HCT116 (cell line): ENCODE data around the gene RPS6KA2. TPM values are rescaled to one million over a fixed set of nuclear protein-coding genes. Genes with fewer than 3 reads are reported as not detected.

Experiments
- ATAC-seq: fragments of 200-7000 bp; cut with Tn5 transposase; 2 replicates; pipeline ENCODE4 v1.9.1; 2020; ENCODE audit warnings: mild to moderate bottlenecking, moderate library complexity
- BruUV-seq: library from RNA; stranded (reverse); fragments of 400-500 nt; replicated peaks from 2 replicates; lab custom pipeline; 2021; lab: Mats Ljungman, UMichigan
- CTCF ChIA-PET: fragments of 300-600 bp; sonication (Branson Sonifier 250); formaldehyde crosslinking; loops from one replicate; lab custom pipeline; 2021; ENCODE audit warnings: antibody characterized with exemption; lab: Charles Lee
- POLR2A ChIA-PET: fragments of 300-600, 350-600 bp; sonication (Branson Sonifier 250); formaldehyde crosslinking; loops from one replicate; lab custom pipeline; 2021; ENCODE audit warnings: antibody characterized with exemption; lab: Charles Lee
- RAD21 ChIA-PET, 2 experiments: fragments of 300-600 bp; sonication (Branson Sonifier 250); formaldehyde crosslinking; loops; one replicate each; lab custom pipeline; 2023; ENCODE audit warnings: low total read pairs in 2 of 2; ENCODE audit not compliant: uncharacterized antibody in 2 of 2, unreplicated experiment in 2 of 2, low non-redundant PET in 1 of 2; lab: Charles Lee
- DNase-seq: peaks from one replicate; pipeline ENCODE4 v3.0.0-alpha.2; 2010; ENCODE audit warnings: low read depth, low spot score
- H2AFZ ChIP-seq: fragments of 200-600 bp; shearing (Covaris generic), sonication (generic); 2 replicates; pipeline ENCODE4 v1.6.1; 2017; ENCODE audit warnings: low read depth, mixed run types, mixed read lengths, antibody characterized with exemption, low read length; ENCODE audit not compliant: poor library complexity, severe bottlenecking
- H3K27ac ChIP-seq: 2 replicates; pipeline ENCODE4 v1.5.1; 2012; ENCODE audit warnings: low read depth, low read length
- H3K27me3 ChIP-seq: fragments of 200-600 bp; sonication (generic); 2 replicates; pipeline ENCODE4 v1.6.1; 2016; ENCODE audit warnings: mixed run types, low read length, mixed read lengths; ENCODE audit not compliant: insufficient read depth
- H3K36me3 ChIP-seq, 2 experiments: fragments of 200-500 bp in 1 of 2; fragments of 200-600 bp in 1 of 2; sonication (Bioruptor generic) in 1 of 2; sonication (generic) in 1 of 2; 2 replicates each; pipeline versions ENCODE4 v1.5.1 to v1.6.1; 2014 to 2016; ENCODE audit warnings: low read length in 2 of 2, inconsistent platforms in 1 of 2, mixed read lengths in 1 of 2, mixed run types in 1 of 2; ENCODE audit not compliant: insufficient read depth in 2 of 2, control insufficient read depth in 1 of 2
- H3K4me1 ChIP-seq, 2 experiments: fragments of 200-600 bp in 1 of 2; sonication (generic) in 1 of 2; 2 replicates each; pipeline versions ENCODE4 v1.5.1 to v1.6.1; 2012 to 2017; ENCODE audit warnings: low read length in 2 of 2, inconsistent platforms in 1 of 2, mild to moderate bottlenecking in 1 of 2, mixed read lengths in 1 of 2, mixed run types in 1 of 2, moderate library complexity in 1 of 2; ENCODE audit not compliant: insufficient read depth in 2 of 2, control insufficient read depth in 1 of 2
- H3K4me2 ChIP-seq: fragments of 200-600 bp; sonication (generic); 2 replicates; pipeline ENCODE4 v1.6.1; 2017; ENCODE audit warnings: mixed run types, low read length, mixed read lengths
- H3K4me3 ChIP-seq, 2 experiments: fragments of 200-600 bp in 1 of 2; sonication (generic) in 1 of 2; replicated peaks in 1 of 2; 2 replicates each; pipeline ENCODE4 v1.5.1; 2011 to 2016; ENCODE audit warnings: low read length in 2 of 2, control low read depth in 1 of 2, low read depth in 1 of 2, mild to moderate bottlenecking in 1 of 2, mixed read lengths in 1 of 2, mixed run types in 1 of 2
- H3K79me2 ChIP-seq: fragments of 200-600 bp; sonication (generic); 2 replicates; pipeline ENCODE4 v1.6.1; 2017; ENCODE audit warnings: mild to moderate bottlenecking, mixed run types, low read length, moderate library complexity, mixed read lengths; ENCODE audit not compliant: insufficient read depth
- H3K9ac ChIP-seq: fragments of 200-600 bp; sonication (generic); 2 replicates; pipeline ENCODE4 v1.6.1; 2016; ENCODE audit warnings: low read length, mixed read lengths
- H3K9me2 ChIP-seq: fragments of 200-600 bp; sonication (generic), shearing (Covaris generic); 2 replicates; pipeline ENCODE4 v1.6.1; 2017; ENCODE audit warnings: mixed run types, mild to moderate bottlenecking, moderate library complexity; ENCODE audit not compliant: insufficient read depth
- H3K9me3 ChIP-seq, 2 experiments: fragments of 200-500 bp in 1 of 2; fragments of 200-600 bp in 1 of 2; sonication (Bioruptor generic) in 1 of 2; sonication (generic) in 1 of 2; 2 replicates each; pipeline ENCODE4 v1.6.1; 2014 to 2017; ENCODE audit warnings: low read length in 2 of 2, mixed read lengths in 2 of 2, inconsistent platforms in 1 of 2, low read depth in 1 of 2, mild to moderate bottlenecking in 1 of 2, mixed run types in 1 of 2, moderate library complexity in 1 of 2; ENCODE audit not compliant: control insufficient read depth in 1 of 2, insufficient read depth in 1 of 2
- H4K20me1 ChIP-seq: fragments of 200-600 bp; sonication (generic), shearing (Covaris generic); 2 replicates; pipeline ENCODE4 v1.6.1; 2017; ENCODE audit warnings: mixed run types, mild to moderate bottlenecking, moderate library complexity; ENCODE audit not compliant: insufficient read depth
- CBX3 ChIP-seq: IDR thresholded peaks from 2 replicates; pipeline ENCODE4 v1.6.1; 2012; ENCODE audit warnings: low read depth
- CEBPB ChIP-seq: IDR thresholded peaks from 2 replicates; pipeline ENCODE4 v1.6.1; 2012; ENCODE audit warnings: low read depth
- ELF1 ChIP-seq: IDR thresholded peaks from 2 replicates; pipeline ENCODE4 v1.6.1; 2012; ENCODE audit warnings: low read depth, borderline replicate concordance
- EZH2 ChIP-seq: fragments of 200-600 bp; sonication (generic); IDR thresholded peaks from 2 replicates; pipeline ENCODE4 v1.6.1; 2017; ENCODE audit warnings: antibody characterized with exemption, mixed run types
- EZH2phosphoT487 ChIP-seq: fragments of 200-600 bp; IDR thresholded peaks from 2 replicates; pipeline ENCODE4 v1.6.1; 2018; ENCODE audit warnings: antibody characterized with exemption, borderline replicate concordance
- POLR2AphosphoS5 ChIP-seq: IDR thresholded peaks from 2 replicates; pipeline ENCODE4 v1.6.1; 2011; ENCODE audit warnings: mild to moderate bottlenecking, low read depth, low read length, moderate library complexity
- SIN3A ChIP-seq: IDR thresholded peaks from 2 replicates; pipeline ENCODE4 v1.6.1; 2012; ENCODE audit warnings: low read depth
- SP1 ChIP-seq: IDR thresholded peaks from 2 replicates; pipeline ENCODE4 v1.6.1; 2012; ENCODE audit warnings: low read depth
- TCF7L2 ChIP-seq: IDR thresholded peaks from 2 replicates; pipeline ENCODE4 v1.7.0; 2011; ENCODE audit warnings: borderline replicate concordance, inconsistent platforms; ENCODE audit not compliant: insufficient read depth, insufficient read length; ENCODE audit errors: extremely low read depth
- ZFX ChIP-seq: fragments of 450-650 bp; IDR thresholded peaks from 2 replicates; pipeline ENCODE4 v1.6.1; 2017
- ZNF274 ChIP-seq: fragments of 200-500 bp; sonication (Bioruptor generic); IDR thresholded peaks from 2 replicates; pipeline ENCODE4 v1.6.1; 2014; ENCODE audit warnings: mild to moderate bottlenecking, low read depth, low read length, inconsistent platforms
- intact Hi-C: fragments of 100-400 bp; cut with micrococcal nuclease; formaldehyde crosslinking; loops from 2 replicates; pipeline ENCODE4 v1.10.0; 2022
- total RNA-seq: library from RNA; stranded (reverse); gene quantifications from one replicate; pipeline ENCODE4 v1.2.1, GENCODE V29; 2021; ENCODE audit not compliant: unreplicated experiment
- TF ChIP-seq, protein P1 (sequence below): IDR thresholded peaks from 2 replicates; pipeline ENCODE4 v1.6.1; 2012
- TF ChIP-seq, protein P2 (sequence below), 3 experiments: fragments of 200-600 bp in 1 of 3; sonication (generic) in 1 of 3; IDR thresholded peaks in 2 of 3; conservative IDR thresholded peaks in 1 of 3; 2 replicates each; pipeline ENCODE4 v1.5.1; 2012 to 2017; ENCODE audit warnings: low read depth in 2 of 3, low read length in 2 of 3, antibody characterized with exemption in 1 of 3, borderline replicate concordance in 1 of 3, control low read depth in 1 of 3, mild to moderate bottlenecking in 1 of 3, mixed read lengths in 1 of 3, mixed run types in 1 of 3, moderate library complexity in 1 of 3; ENCODE audit not compliant: insufficient read depth in 1 of 3

The RPS6KA2 gene
- total RNA-seq, 1 experiment from 2014 or later, result 8.5 TPM

DNA sequence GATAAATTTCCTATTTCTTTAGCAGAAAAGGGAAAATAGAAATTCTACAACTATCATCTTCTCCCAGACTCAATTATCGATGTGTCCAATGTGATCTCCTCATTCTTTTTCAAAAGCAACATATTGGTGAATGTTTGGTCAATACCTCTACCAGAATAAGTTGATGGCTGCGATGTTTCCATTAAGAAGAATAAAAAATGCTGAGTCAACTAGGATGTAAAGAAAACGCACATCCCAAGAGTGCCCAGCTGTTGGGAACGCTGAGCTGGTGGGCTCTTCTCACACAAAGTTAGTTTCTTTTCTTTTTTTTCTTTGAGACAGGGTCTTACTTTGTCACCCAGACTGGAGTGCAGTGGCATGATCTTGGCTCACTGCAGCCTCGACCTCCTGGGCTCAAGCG, 80.4 kb downstream of the RPS6KA2 start:
- no peak for TF ChIP-seq POLR2AphosphoS5
- no peak for TF ChIP-seq SIN3A
- TF ChIP-seq, protein P1, sequence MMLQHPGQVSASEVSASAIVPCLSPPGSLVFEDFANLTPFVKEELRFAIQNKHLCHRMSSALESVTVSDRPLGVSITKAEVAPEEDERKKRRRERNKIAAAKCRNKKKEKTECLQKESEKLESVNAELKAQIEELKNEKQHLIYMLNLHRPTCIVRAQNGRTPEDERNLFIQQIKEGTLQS, result no peak
- TF ChIP-seq ZNF274, result no peak
- TF ChIP-seq EZH2phosphoT487, result no peak
- TF ChIP-seq, protein P2, sequence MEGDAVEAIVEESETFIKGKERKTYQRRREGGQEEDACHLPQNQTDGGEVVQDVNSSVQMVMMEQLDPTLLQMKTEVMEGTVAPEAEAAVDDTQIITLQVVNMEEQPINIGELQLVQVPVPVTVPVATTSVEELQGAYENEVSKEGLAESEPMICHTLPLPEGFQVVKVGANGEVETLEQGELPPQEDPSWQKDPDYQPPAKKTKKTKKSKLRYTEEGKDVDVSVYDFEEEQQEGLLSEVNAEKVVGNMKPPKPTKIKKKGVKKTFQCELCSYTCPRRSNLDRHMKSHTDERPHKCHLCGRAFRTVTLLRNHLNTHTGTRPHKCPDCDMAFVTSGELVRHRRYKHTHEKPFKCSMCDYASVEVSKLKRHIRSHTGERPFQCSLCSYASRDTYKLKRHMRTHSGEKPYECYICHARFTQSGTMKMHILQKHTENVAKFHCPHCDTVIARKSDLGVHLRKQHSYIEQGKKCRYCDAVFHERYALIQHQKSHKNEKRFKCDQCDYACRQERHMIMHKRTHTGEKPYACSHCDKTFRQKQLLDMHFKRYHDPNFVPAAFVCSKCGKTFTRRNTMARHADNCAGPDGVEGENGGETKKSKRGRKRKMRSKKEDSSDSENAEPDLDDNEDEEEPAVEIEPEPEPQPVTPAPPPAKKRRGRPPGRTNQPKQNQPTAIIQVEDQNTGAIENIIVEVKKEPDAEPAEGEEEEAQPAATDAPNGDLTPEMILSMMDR (IDR thresholded peaks at IDR 0.05 in 2 of 3, conservative IDR thresholded peaks at IDR 0.05 in 1 of 3; ENCODE audit: borderline replicate concordance in 1 of 3, insufficient read depth in 1 of 3, low read depth in 2 of 3, low read length in 2 of 3), result no peak
- no peak for TF ChIP-seq CEBPB
- TF ChIP-seq CBX3, result no peak
- no peak for TF ChIP-seq ZFX
- no peak for TF ChIP-seq SP1
- no peak for TF ChIP-seq ELF1
- no peak for TF ChIP-seq EZH2
- TF ChIP-seq TCF7L2, result no peak
- no TSS peak for BruUV-seq
- POLR2A ChIA-PET, result no interaction called here

More for the DNA sequence above, 80.4 kb downstream of the RPS6KA2 start:
- DNase-seq (no peak), ATAC-seq (no peak)
- H2AFZ ChIP-seq, result no peak overlapping the region
- no peaks in the 10 kb centered on the region for H3K9me2 ChIP-seq
- no peak overlapping the region for H3K9ac ChIP-seq
- H4K20me1 ChIP-seq, result no peaks in the 10 kb centered on the region
- peaks cover 0 to 5% of the 10 kb centered on the region in 2 experiments; a peak in 1 of 4 replicates for H3K4me1 ChIP-seq
- intact Hi-C loops, result no loop called here
- RAD21 ChIA-PET, result no interaction called here
- H3K79me2 ChIP-seq, result no peaks in the 10 kb centered on the region
- no peaks in the 10 kb centered on the region for H3K9me3 ChIP-seq
- no peak overlapping the region for H3K27ac ChIP-seq
- H3K4me3 ChIP-seq, result no peak overlapping the region
- no peak overlapping the region for H3K4me2 ChIP-seq
- no peaks in the 10 kb centered on the region for H3K27me3 ChIP-seq
- CTCF ChIA-PET, result no interaction called here
- no peaks in the 10 kb centered on the region for H3K36me3 ChIP-seq
